ENCODE measurements around the gene ARHGAP42.
"Not testable (repeated sequence)": the region's sequence is repeated elsewhere in the genome, so short reads cannot be mapped to it uniquely, and the experiment has no call there.

Gene ARHGAP42

DNA sequence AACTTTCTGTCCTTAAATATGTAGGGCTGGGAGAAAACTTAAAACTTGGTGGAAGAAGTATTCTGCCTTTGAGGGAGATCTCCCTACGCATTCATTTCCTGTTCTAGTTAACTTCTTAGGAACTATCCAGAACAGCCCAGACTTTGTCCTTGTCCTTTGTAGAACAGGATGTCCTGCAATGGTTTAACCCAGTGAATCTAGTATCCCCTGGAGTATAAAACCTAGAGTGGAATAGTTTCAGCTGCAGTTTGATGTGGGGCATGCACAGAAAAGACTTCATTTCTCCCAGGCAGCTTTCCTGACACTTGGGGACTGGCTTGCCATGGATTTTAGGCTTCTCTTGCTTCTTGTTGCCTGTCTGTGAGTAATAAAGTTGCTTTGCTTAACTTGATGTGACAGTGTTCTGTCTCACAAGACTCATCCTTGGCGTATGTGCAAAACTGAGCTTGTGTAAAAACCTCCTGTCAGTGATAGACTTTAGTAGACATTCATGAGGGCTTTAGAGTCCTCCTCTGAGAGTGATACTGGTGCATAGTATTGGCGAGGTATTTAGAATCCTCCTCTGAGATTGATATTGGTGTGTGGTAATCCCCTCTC, 28.2 kb downstream of the ARHGAP42 start:
- no peak for DNase-seq (ENCODE audit: low read depth, low spot score)
- no peak overlapping the region for H3K27ac ChIP-seq

DNA sequence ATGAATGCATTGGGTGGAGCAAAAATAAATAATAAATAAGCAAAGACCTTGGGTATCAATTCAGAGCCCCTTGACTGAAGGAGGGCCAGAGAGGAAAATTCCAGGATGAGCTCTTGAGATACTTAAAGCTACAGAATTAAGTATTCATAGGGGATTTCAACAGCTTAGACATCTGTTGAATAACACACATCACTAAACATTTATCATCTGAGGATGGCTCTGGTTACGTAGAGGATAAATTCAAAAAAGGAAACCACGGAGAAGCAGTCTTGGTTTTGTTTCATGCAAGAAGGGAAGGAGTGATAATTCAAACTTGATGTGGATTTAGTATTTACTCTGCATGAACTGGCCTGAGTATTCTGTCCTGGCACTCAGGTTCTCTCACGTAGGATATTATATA, 29.8 kb downstream of the ARHGAP42 start:
- no peak for DNase-seq (ENCODE audit: low read depth, low spot score)
- H3K27ac ChIP-seq, result no peak overlapping the region

- peak overlapping the region; percentile 32 for H3K27ac ChIP-seq
- peak; percentile 16 for DNase-seq (ENCODE audit: low read depth, low spot score)
Observed at GRCh38 chr11:100719362-100719761, 32.3 kb downstream of the ARHGAP42 start.

DNA sequence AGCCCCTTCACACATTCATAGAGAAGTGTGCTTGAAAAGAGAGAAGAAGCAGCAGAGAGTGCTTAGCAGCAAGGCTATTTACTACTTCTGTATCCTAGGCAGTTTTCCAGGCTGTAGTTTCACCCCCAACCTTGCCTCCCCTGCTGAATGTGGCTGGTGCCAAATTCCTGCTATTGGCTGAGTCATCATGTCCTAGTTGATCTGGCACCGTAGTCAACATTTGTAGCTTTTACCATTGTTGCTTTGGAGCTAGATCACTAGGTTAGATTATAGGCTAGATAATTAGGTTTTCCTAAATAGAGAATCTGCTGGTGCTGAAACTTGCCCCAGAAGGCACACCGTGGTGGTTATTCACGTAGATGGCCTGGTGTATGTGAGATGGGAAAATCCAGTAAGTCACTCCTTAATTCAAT, 32.7 kb downstream of the ARHGAP42 start:
- peak overlapping the region; percentile 32 for H3K27ac ChIP-seq
- DNase-seq (ENCODE audit: low read depth, low spot score), result peak; percentile 31

GRCh38 chr11:100726680-100727079, 39.6 kb downstream of the ARHGAP42 start:
- H3K27ac ChIP-seq, result no peak overlapping the region
- DNase-seq (ENCODE audit: low read depth, low spot score), result no peak

GRCh38 chr11:100727410-100727809, 40.3 kb downstream of the ARHGAP42 start:
- DNase-seq (ENCODE audit: low read depth, low spot score), result no peak
- H3K27ac ChIP-seq, result no peak overlapping the region

DNA sequence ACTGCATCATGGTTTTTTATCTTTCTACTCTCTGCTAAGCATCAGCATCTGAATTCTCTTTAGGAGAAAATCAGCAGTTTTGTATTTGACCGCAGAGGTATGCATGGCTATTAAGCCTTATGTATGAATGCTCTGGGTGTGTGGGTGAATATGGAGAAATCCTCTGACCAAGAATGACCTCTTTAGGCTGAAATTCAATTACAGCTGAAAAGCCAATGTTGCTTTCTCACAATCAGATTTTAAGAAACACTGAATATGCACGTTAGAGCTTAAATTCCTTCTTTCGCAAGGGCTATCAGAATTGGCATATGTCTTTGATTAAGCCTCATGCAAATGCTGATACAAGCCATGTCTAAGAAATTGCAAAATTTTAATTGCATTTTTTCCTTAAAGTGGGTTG, 43.2 kb downstream of the ARHGAP42 start:
- H3K27ac ChIP-seq, result no peak overlapping the region
- DNase-seq (ENCODE audit: low read depth, low spot score), result no peak

DNA sequence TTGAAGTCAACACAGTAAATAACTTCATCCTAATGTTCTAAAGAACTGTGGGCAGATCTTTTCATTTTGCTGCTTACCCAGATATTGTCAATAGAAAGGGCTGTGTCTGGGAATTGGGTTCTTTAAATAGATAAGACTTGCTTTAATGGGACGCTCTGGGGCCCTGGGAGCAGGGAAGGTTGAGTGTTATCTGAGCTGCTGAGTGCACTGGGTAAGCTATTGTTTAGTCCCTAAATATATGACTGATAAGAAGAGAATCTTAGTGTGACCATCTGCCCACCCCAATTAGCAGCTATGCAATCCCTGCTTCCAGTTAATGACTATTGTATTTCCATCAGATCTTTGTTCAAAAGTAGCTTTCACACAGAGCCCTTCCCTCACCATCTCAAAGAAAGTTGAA, 44.4 kb downstream of the ARHGAP42 start:
- no peak for DNase-seq (ENCODE audit: low read depth, low spot score)
- H3K27ac ChIP-seq, result no peak overlapping the region

DNA sequence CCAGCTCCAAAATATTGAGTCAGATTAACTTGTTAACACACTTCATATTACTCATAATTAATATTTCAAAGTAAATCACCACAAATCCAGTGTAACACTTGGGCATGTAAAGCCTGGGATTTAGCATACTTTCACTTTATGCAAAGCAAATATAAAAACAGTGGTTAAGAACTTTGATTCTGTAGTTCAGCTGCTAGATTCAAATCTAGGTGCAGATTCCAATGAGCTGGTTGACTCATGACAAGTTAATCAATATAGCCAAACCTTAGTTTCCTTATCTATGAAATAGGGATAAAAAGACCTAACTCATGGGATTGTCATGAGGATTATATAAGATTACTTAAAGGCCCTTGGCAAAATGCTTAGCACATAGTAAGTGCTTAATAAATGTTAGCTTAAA, 45.9 kb downstream of the ARHGAP42 start:
- no peak overlapping the region for H3K27ac ChIP-seq
- no peak for DNase-seq (ENCODE audit: low read depth, low spot score)

GRCh38 chr11:100734743-100735527, 47.8 kb downstream of the ARHGAP42 start:
- H3K27ac ChIP-seq, result no peak overlapping the region
- no peak for DNase-seq (ENCODE audit: low read depth, low spot score)

DNA sequence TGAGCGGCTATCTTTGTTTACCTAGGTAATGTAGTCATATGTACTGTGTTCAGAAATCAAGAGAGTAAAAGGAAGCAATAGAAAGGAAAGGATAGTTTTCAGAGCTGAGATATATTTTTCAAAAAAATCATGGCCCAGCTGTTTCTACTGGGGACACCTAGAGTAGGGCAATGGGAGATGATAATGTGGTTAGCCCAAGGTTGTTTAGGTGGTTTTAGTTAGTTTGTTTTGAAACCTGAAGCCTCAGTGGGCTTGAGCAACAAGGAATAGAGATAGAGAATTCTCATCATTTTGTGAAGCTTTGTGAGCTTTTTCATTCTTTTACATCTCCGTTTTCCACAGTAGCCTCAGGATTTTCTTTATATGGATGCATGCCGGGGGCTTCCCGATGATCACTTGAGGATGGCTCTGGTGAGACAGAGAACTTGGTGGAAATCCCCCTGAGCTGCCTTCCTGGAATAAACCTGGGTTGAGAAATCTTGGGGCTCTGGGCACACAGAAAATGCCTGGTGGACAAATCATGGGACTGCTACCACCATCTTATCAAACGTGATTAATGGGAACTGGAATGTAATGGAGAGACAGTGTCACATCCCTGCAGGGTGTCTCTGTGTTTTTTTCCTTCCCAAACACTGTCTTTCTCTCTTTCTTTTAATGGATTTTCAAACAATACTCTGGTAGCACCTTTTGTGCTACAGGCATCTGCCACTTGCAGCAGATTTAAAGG, 49.0 kb downstream of the ARHGAP42 start:
- DNase-seq (ENCODE audit: low read depth, low spot score), result no peak
- no peak overlapping the region for H3K27ac ChIP-seq

GRCh38 chr11:100738701-100739270, 51.7 kb downstream of the ARHGAP42 start:
- H3K27ac ChIP-seq, result no peak overlapping the region
- DNase-seq (ENCODE audit: low read depth, low spot score), result no peak

GRCh38 chr11:100739666-100740065, 52.6 kb downstream of the ARHGAP42 start:
- DNase-seq (ENCODE audit: low read depth, low spot score), result no peak
- H3K27ac ChIP-seq, result no peak overlapping the region

DNA sequence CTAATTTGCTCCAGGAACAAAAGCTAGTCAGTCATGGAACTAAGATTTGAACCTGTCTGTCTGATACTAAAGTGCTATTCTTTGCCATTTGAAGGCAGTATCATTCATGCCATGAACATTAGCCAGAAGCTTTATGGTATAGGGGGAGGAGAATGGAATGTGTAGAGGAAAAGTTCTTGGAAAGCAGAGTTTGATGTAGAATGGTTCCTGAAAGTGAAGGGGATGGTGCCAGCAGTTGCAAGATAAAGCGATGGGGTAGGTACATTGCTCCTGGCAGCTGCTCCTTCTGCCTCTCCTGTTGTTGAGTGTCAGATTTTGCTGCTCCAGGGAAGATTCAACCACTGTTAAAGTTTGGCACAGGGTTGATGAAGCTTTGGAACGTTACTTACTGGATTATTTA, 53.4 kb downstream of the ARHGAP42 start:
- no peak for DNase-seq (ENCODE audit: low read depth, low spot score)
- H3K27ac ChIP-seq, result no peak overlapping the region

DNA sequence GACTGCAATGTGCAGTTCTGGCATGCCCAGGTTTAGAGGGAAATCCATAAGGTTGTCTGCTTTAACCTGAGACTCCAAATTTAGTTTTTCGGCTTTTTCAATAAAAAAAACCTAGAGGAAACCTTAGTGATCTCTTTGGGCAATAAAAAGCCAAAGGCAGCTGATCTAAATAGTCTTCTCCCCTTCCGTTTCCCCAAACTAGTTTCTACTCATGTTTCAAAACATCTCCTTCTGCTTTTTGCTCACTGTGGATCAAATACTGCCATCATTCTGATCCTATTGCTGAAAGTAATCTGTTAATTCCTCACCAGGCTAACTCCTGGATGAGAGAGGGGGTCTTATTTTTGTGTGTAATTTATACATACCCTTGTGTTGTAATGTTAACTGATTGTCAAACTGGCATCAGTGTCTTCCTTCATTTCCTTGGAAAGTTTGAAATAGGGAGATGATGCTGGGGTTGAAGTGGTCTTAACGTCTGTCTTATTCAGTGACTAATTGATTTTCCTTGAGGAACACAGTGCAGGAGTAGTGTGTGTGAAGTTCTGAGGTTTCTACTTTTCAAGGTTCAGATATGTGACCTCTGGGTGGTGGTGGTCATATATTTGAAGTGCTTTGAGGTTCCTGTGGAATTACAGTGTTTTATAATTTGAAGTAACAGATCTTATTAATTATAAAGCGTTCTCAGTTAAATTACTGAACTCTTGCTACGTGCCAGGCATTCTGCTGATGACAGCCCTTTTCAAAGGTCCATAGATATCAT, 55.0 kb downstream of the ARHGAP42 start:
- no peak for DNase-seq (ENCODE audit: low read depth, low spot score)
- H3K27ac ChIP-seq, result no peak overlapping the region

GRCh38 chr11:100746448-100746847, 59.4 kb downstream of the ARHGAP42 start:
- no peak overlapping the region for H3K27ac ChIP-seq

GRCh38 chr11:100748153-100748552, 61.1 kb downstream of the ARHGAP42 start:
- H3K27ac ChIP-seq, result no peak overlapping the region
- no peak for DNase-seq (ENCODE audit: low read depth, low spot score)

More at GRCh38 chr11:100746448-100746847, 59.4 kb downstream of the ARHGAP42 start:
- DNase-seq (ENCODE audit: low read depth, low spot score), result no peak

DNA sequence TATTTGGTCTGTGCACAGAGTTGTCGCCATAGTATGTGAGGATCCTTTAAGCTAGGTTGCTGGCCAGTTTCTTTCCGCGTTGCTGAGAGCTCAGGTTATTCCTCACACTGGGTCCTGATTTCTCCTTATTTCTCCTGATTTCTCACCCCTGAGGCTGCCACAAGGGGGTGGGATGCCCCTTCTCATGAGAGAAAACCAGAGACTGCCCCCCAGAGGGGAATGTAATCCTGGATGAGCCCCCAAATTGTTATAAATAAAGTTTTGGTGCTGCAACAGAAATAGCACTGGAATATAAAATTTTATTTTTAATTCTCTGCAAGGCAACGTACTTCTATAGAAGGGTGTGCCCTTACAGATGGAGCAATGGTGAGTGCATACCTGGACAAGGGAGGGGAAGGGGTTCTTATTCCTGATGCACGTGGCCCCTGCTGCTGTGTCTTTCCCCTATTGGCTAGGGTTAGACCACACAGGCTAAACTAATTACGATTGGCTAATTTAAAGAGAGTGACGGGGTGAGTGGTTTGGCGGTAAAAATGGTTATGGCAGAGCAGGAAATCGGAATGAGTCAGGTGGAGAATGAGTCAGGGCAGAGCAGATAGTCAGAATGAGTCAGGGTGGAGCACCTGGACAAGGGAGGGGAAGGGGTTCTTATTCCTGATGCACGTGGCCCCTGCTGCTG, 62.9 kb downstream of the ARHGAP42 start:
- H3K27ac ChIP-seq; DNase-seq (ENCODE audit: low read depth, low spot score): not testable (repeated sequence)

GRCh38 chr11:100750566-100750891, 63.4 kb downstream of the ARHGAP42 start:
- DNase-seq (ENCODE audit: low read depth, low spot score); H3K27ac ChIP-seq: not testable (repeated sequence)

Measured in epithelial cell of prostate (primary cell).